ENCODE data around the gene CACNA1B.
A peak's percentile ranks its signal among the peaks of the same experiment; 100 is the strongest.
"Not testable (repeated sequence)": the region's sequence is repeated elsewhere in the genome, so short reads cannot be mapped to it uniquely, and the experiment has no call there.

CACNA1B gene

GRCh38 chr9:137866226-137867141 is 11.1 kb upstream of the CACNA1B start:
- DNase-seq (ENCODE audit: low read depth): no peak

DNA sequence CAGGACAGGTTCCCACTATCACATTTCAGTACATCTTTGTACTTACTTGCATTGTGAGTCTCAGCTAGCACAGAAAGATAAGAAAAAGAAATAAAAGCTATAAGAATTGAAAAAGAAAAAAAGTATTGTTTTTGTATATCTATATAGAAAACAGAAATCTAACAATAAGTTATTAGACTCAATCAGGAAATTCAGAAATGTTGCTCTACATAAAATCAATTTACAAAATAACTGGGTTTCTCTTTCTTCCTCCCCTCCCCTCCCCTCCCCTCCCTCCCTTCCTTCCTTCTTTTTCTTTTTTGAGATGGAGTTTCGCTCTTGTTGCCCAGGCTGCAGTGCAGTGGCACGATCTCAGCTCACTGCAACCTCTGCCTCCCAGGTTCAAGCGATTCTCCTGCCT is 7.2 kb upstream of the CACNA1B start:
- DNase-seq (ENCODE audit: low read depth): no peak

GRCh38 chr9:137872296-137872695 is 5.3 kb upstream of the CACNA1B start:
- DNase-seq (ENCODE audit: low read depth): no peak

GRCh38 chr9:137873408-137873807 is 4.2 kb upstream of the CACNA1B start:
- no peak for DNase-seq (ENCODE audit: low read depth)

- DNase-seq (ENCODE audit: low read depth): no peak
Measured at GRCh38 chr9:137873858-137874362, 3.7 kb upstream of the CACNA1B start.

DNA sequence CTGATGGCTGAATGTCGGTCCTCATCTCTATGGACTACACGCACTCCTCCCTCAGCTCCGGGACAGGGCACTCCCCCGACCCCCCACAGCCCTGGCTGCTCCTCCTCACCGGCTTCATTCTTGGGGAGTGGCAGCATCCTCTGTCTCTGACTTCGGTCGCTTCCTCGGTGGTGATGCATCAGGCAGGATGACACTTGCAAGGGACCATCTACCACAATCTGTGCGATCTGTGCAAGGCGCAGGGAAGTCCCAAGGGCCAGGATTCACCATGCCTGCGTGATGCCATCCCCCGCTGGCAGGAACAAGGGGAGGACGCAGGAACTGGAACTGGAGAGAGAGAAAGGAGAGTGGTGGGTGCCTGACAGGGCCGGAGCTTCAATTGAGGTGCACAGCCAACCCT is 2.2 kb upstream of the CACNA1B start:
- no peak for DNase-seq (ENCODE audit: low read depth)

GRCh38 chr9:137875846-137876245 is 1.7 kb upstream of the CACNA1B start:
- no peak for DNase-seq (ENCODE audit: low read depth)

- no peak for DNase-seq (ENCODE audit: low read depth)
Measured at GRCh38 chr9:137876269-137876668, 1.3 kb upstream of the CACNA1B start.

DNA sequence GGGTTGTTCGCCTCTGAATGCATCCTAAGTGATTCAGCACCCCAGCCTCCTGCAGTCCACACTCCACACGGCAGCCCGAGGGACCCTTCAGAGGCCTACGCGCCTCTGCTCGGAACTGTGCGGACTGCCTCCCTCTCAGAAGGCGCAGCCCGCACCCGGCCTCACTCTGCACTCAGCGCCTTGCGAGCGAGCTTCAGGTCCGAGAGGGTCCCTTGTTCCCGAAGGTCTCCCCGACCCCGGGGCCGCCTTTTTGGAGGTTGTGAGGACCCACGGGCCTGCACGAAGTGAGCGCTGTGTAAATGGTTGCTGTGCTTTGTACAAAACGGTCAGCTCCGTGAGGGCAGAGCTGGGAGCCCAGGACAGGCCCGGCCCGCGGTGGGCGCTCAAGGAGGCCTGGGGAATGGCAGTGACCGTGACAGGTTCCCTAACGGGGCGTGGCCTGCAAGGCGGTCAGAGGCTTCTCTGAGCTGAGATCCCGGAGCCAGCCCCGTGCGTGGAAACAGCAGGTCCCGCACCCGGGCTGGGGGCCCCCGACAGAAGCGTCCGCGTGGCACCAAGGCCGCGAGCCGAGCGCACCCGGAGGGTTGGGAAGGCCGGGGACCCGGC is 698 bp upstream of the CACNA1B start:
- DNase-seq (ENCODE audit: low read depth): no peak

- DNase-seq (ENCODE audit: low read depth): peak; percentile 12
Measured at GRCh38 chr9:137878146-137878941, 762 bp downstream of the CACNA1B start.

DNA sequence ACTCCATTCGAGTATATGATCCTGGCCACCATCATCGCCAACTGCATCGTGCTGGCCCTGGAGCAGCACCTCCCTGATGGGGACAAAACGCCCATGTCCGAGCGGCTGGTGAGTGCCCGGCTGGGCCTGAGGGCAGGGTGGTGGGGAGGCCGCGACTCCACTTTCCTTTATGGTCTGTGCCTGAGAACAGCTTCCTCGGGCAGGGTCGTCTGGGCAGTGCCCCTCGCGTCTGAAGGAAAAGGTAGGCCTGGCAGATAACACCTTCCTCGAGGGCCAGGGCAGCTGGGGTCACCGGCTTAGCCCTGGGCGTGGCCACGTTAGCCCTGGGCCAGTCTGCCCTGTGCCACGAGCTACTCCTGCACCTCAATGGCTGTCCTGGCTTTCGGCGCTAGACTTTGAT is 1.5 kb downstream of the CACNA1B start:
- DNase-seq (ENCODE audit: low read depth): no peak

- no peak for DNase-seq (ENCODE audit: low read depth)
Measured at GRCh38 chr9:137879566-137880150, 2.1 kb downstream of the CACNA1B start.

- DNase-seq (ENCODE audit: low read depth): no peak
Measured at GRCh38 chr9:137880160-137880975, 2.8 kb downstream of the CACNA1B start.

- DNase-seq (ENCODE audit: low read depth): no peak
Measured at GRCh38 chr9:137880976-137881530, 3.5 kb downstream of the CACNA1B start.

DNA sequence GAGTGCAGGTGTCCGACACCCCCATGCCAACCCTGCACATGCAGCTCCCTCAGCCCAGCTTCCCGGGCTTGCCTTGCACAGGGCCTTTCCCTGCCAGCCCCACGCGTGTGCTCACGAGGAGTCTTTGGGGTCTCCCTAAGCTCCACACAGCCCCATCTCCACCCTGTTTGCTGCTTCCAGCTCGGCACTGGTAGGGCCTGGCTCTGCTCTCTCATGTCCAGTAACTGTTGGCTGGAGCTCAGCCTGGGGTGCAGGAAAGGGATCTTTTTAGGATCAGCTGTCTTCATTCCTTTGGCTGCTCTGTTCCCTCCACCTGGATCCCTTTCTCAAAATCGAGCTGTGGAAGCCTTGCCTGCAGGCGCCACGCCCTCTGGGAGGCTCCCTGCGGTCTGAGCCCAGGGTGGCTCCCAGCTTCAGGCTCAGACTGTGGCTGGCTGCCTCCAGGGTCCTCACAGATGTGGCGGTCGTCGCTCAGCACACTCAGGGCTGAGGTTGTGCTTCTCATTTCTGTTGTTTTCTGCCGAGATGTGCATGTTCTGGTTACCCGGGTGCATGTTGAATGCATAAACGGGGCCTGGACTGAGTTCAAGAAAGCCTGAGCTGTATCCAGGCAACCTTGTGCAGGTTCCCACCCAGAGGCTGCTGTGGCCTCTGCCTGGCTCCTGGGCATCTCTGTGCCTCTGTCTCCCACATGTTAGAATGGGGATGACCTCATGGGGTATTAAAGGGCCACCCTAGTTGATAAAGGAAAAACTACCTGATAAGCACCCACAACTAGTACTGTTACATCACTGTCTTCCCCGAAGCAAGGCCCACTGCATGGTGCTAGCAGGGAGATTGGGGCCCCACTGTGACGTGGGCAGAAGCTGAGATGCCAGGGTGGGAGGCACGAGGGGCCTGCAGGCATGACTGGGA is 4.3 kb downstream of the CACNA1B start:
- no peak for DNase-seq (ENCODE audit: low read depth)

DNA sequence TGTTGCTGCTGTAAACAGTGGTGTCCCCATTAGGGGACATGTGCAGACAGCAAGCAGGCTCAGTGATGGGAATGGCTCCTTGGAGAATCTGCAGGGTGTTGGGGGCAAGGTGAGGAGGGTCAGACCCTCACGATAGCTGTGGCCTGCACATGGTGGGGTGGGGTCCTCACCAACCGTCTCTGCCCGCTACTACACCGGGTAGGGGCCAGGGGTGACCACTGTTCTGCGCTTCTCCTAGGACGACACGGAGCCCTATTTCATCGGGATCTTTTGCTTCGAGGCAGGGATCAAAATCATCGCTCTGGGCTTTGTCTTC is 4.9 kb downstream of the CACNA1B start:
- no peak for DNase-seq (ENCODE audit: low read depth)

DNA sequence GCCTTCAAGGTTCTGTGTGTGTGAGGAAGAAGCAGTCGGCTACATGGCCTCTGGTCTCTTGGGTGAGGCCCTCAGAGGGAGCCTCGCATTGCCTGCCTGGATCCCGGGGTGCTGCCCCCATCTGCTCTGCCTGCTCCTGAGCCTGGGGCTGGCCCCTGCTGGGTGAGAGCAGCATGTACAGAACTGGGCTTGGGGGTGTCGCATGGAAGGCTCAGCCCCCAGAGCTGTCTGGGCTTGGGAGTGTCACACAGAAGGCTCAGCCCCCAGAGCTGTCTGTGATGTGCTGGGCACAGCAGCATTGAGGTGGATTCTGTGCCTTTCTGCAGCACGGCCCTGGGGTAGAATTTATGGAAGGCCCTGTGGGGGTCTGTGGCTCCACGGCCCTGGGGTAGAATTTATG is 6.4 kb downstream of the CACNA1B start:
- not testable (repeated sequence) for DNase-seq (ENCODE audit: low read depth)

GRCh38 chr9:137884547-137884946 is 7.0 kb downstream of the CACNA1B start:
- not testable (repeated sequence) for DNase-seq (ENCODE audit: low read depth)

GRCh38 chr9:137885121-137885520 is 7.5 kb downstream of the CACNA1B start:
- not testable (repeated sequence) for DNase-seq (ENCODE audit: low read depth)

DNA sequence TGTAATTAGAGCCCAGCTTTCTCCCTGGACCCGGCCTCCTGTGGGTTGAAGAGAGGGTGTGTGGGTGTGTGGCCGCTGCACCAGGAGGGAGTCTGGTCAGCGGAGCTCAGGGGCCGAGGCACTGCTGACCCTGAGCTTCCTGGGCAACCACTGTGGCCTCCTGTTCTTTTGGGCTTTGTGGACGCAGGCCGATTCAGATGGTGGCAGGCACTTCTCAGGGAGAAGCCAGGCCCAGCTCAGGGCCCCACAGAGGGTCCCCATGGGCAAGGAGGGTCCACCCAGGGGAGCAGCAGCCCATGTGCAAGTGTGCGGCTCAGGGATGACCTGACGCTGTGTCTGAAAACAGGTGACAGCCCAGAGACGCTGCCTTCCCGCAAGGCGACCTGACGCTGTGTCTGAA is 11.0 kb downstream of the CACNA1B start:
- DNase-seq (ENCODE audit: low read depth): not testable (repeated sequence)
